Stimulated activated CD4-positive, alpha-beta T cell treated with anti-CD3 and anti-CD28 coated beads, Interleukin-15, amount 100 ng/mL, for 1 hour (primary cell): Measurements from ENCODE around the gene SHANK2.

ENCODE experiments used
- DNase-seq, 2 donors: peaks; one replicate each; pipeline ENCODE4 v3.0.0-alpha.2; 2020; ENCODE audit warnings: low read depth in 1 of 2, low spot score in 1 of 2

The SHANK2 gene

GRCh38 chr11:71222318-71223080 lies 29.9 kb downstream of the SHANK2 start:
- no peak for DNase-seq

DNA sequence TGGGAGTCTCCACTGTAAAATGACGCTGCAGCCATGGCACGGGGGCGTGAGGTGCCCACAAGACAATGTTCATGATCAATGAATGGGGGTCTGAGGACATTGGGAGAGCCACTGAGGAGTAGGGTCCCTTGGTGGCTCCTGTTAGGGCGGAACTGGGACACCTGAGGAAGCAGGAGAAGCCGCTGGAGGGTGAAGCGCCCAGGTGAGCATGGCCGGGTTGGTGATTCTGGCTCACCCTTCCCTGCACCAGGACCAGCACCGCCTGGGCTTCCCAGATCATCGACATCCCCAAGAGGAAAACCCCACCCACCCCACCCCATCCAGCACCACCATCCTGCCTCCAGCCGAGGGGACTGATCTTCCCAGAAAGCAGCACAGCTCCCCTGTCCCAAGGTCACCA lies 30.6 kb downstream of the SHANK2 start:
- no peak for DNase-seq

DNA sequence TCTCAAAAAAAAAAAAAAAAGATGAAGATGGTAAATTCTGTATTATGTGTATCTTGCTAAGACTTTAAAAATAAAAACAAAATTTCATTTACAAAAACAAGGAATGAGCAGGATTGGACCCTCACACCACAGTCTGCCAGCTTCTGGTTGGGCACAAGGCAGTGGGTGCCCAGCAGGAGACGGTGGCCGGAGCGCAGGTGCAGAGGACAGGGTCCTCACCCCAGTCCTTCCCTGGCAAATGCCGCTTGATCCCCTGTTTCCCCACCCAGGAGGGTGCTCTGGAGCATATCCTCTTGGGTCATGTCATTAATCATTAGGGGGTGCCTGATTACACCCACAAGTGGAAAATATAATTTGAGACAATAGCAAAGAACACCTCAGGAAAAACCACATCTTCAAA lies 31.2 kb downstream of the SHANK2 start:
- no peak for DNase-seq

DNA sequence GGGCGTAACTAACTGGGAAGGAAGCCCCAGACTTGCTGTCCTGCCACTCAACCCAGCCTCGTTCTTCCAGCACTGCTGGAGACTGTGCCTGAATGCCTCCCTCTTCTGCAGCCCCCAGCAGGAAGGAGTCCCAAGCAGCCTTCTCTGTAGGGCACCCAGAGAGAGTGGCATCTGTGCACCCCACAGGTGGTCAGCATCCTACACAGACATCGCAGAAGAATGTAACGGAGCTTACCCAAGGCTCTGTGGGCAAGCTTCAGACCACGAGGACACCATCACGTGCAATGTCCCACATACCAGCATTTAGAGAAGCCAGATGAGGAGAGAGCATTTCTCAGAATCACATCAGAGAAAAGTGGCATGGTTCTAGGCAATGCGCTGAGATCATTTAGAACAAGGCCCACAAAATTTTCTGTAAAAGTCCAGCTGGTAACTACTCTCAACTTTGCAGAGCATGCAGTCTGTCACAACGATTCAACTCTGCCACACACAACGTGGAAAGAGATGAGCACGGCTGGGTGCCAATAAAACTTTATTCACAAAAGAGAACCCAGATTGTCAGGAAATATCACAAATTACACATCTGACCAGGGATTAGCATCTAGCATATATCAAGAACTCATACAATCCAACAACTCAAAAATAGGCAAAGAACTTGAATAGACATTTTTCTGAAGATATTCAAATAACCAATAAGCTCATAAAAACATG lies 33.4 kb downstream of the SHANK2 start:
- no peak for DNase-seq

DNA sequence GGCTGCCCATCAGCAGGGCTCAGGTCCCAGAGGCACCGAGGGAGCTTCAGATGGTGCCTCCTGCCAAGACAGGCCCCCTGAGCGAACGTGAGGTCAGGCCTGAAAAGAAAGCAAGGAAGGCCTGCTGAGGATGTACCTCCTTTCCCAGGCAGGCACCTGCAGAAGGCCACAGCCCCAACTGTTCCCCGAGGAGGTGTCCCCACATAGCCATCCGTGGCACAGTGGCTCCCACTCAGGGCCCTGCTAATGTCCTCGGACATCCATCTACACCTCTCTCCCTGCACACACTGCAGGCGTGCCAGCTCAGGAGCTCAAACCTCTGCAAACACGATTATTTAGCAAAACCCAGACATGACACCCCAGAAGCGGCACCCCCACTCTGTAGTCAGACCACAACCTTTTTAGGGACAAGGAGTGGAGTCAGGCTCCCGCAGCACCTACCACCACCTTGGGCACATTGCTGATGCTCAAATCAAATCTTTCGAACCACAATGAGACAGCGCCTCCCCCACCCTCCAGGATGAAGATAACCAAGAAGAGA lies 36.9 kb downstream of the SHANK2 start:
- no peak for DNase-seq

GRCh38 chr11:71214553-71215424 lies 37.6 kb downstream of the SHANK2 start:
- DNase-seq: no peak

DNA sequence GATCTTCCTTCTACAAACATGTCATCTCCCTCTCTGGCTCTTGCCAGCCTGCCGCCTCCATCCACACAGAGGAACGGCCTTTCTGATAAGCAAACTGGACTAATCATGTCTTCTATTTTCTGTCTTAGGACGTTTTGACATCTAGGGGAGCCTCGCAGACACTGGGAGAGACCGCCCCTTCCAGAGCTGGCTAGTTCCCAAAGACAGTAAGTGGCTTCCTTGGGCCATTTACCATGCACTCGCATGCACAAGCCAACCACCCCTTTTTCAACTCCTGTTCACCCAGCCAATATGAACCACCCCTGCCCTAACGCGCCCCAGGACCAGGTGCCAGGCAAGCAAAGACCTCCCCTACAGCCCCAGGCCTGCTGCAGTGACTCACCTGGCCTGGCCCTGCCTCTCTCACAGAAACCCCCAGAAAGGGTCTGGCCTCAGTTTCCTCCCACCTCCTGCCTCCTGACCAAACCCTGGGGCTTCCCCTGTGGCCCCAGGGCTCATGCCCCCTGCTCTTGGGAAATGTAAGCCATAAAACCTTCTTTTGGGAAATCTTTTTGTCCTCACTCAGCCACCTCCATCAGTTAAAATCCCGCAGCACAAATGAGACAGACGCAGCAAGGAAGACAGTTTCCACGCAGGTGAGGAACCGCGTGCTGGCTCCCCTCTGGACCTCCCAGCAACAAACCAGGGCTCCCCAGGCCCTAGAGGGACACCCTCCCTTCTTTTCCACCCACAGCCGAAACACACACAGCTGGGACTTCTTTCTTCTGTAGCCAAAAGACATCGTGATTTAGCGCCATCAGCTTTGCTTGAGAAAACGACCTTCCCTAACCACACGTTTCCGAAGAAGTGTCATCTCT lies 38.5 kb downstream of the SHANK2 start:
- DNase-seq: no peak

GRCh38 chr11:71212871-71213559 lies 39.4 kb downstream of the SHANK2 start:
- DNase-seq: no peak

- no peak for DNase-seq
Measured at GRCh38 chr11:71211631-71212030, 40.7 kb downstream of the SHANK2 start.

DNA sequence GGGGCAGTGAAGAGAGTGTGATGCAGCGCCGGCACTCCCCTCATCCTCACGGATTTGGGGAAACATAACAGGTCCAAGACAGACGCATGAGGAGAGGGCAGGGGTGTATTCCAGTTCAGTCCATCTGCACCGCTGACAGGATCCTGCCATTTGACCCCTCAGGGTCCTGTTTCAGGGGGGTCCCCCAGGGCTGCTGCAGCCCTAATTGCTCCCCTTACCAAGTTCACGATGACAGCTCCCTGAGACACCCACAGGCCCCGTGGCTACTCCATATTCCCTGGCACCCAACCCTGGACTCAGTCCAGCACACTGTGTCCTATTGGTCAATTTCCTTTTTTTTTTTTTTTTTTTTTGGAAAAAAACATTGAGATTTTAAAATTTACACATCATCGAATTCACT lies 41.5 kb downstream of the SHANK2 start:
- no peak for DNase-seq

- no peak for DNase-seq
Measured at GRCh38 chr11:71209656-71210055, 42.7 kb downstream of the SHANK2 start.

DNA sequence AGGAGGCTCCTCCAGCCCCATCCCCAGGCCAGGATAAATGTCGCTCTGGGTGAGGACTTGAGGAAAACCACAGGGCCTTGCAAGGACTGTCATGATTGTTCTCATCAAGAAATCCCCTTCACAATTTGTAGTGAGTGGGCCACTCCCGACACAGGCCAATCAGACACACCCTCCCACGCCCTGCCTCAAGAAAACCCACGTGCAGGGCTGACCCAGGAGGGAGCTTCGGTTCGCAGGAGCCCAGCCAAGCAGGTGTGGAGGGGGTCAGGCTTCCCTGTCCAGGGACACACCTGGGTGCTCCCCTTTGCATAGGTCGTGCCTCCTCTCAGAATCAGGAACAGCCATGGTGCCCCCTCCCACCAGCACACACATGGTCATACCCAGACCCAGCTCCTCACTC lies 43.2 kb downstream of the SHANK2 start:
- no peak for DNase-seq

DNA sequence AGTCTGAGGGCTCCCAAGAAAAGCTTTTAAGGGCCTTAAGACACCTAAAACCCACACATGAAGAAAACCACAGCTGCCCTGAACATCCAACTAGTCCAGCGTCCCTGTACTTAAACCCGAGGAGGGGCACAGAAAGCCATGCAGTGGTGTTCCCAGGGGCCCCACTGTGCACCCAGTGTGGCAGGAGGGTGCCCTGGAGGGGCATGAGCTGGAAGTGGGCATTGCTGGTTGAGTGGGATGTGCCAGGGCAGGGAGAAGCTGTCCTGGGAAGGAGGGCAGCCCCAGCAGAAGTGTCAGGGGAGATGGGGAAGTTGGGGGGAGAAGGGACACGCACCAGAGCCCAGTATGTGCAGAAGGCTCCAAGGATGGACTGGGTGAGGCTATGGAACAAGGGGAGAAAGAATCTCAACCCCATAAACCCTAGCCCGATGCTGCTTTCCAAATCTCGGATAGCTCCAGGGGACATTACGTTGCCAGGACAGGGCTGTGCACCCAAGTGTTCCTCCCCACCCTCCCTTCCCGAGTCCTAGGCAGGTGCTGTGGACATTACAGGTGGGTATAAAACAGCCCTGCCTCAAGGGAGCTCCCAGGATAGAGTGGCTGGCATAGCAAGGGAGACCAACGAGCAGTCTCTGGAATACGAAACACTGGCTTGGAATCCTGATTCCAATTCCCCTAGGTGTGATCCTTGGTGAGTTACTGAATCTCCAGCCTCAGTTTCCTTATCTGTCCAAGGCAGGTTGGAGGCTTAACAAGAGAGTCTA lies 44.2 kb downstream of the SHANK2 start:
- no peak for DNase-seq

GRCh38 chr11:71207563-71207962 lies 44.8 kb downstream of the SHANK2 start:
- DNase-seq: no peak

DNA sequence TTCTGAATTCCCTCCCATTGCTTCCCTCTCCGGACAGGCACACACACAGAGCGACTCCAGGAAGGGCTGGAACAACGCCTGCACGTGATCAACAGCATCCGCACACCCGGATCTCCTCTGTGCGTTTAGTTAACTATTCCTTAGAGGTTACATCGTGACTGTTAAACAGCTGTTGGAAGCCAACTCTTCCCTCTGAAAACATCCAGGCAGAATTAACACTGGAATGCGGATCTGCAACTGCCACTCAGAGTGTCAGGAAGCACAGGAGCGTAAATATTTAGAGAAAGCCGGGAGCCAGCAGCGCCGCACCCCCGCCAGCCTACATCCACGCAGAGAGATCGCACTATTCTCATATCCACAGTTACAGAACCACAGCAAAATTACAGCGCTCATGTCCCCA lies 46.2 kb downstream of the SHANK2 start:
- no peak for DNase-seq

- DNase-seq: no peak
Measured at GRCh38 chr11:71204748-71205664, 47.4 kb downstream of the SHANK2 start.

- no peak for DNase-seq
Measured at GRCh38 chr11:71204294-71204693, 48.1 kb downstream of the SHANK2 start.

DNA sequence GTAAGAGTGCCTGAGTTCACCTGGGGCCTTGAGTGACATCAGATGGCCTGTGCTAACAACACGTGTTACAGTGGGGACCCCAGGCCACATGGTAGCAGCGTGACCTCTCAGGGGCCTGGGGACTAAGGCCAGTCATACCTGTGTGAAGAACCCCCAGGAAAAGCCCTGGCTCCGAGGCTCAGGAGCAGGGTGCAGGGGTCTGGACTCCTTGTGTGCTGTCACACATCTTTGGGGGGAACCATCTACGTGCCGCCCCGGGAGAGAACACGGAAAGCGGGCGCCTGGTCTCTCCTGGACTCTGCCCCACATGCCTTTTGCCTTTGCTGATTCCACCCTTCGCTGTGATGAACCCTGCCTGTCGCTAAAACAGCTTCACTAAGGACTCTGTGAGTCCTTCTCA lies 48.7 kb downstream of the SHANK2 start:
- no peak for DNase-seq
